Fibroblast of lung (primary cell): ENCODE data around the gene HAUS7.

Experiments used
- CTCF ChIP-seq, 2 donors: IDR thresholded peaks in 1 of 2; conservative IDR thresholded peaks in 1 of 2; 1 replicate in 1 of 2; 2 replicates in 1 of 2; pipeline ENCODE4 v1.5.1; 2011 to 2012; ENCODE audit warnings: low read length in 2 of 2, control low read depth in 1 of 2, inconsistent platforms in 1 of 2, low read depth in 1 of 2, mild to moderate bottlenecking in 1 of 2
- EZH2 ChIP-seq: IDR thresholded peaks from 2 replicates; pipeline ENCODE4 v1.5.1; 2012; ENCODE audit warnings: low read length, control low read depth, mild to moderate bottlenecking; ENCODE audit errors: missing control alignments

DNA sequence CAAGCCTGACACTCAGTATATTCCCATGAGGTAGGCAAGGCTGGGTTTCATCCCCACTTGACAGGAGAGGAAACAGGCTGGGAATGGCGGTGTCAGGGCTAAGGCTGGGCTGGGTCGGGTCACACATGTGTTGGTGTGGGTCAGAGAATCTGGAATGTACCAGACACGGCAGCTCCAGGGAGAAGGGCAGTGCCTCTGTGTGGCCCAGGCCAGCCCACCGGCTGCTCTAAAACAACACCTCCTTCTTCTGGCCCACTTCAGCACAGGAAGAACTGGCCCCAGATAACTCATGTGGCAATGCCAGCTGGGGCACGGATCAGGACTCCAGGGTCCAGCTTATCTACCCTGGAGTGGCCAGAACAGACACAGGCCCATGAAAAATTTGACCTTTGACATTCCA lies 6.3 kb downstream of the HAUS7 start:
- TF ChIP-seq CTCF (conservative IDR thresholded peaks at IDR 0.05 in 1 of 2, IDR thresholded peaks at IDR 0.05 in 1 of 2; ENCODE audit: low read depth in 1 of 2, low read length in 2 of 2) (no peak), EZH2 (no peak)
